Kidney (tissue), 14 donors: ENCODE data around the gene BRD8. TPM values are rescaled to one million over a fixed set of nuclear protein-coding genes. Genes with fewer than 3 reads are reported as not detected.

ENCODE experiments used
- DNase-seq, 5 donors: peaks; one replicate each; pipeline ENCODE4 v3.0.0-alpha.2; 2013 to 2020
- FAIRE-seq: peaks from 2 replicates; lab custom pipeline; 2012; peaks lifted over from hg19 to GRCh38; lab: Jason Lieb, UNC
- H3K27ac ChIP-seq, 2 donors: one replicate each; pipeline ENCODE4 v1.7.0; 2013; ENCODE audit warnings: low read depth in 2 of 2, low read length in 2 of 2, inconsistent platforms in 1 of 2
- H3K27me3 ChIP-seq: one replicate; pipeline ENCODE4 v1.7.1; 2013; ENCODE audit warnings: low read length, inconsistent platforms; ENCODE audit not compliant: control insufficient read depth, insufficient read depth
- H3K36me3 ChIP-seq, 3 donors: one replicate each; pipeline versions ENCODE4 v1.7.0 to v1.7.1; 2013; ENCODE audit warnings: low read length in 3 of 3, control low read depth in 1 of 3, inconsistent platforms in 1 of 3; ENCODE audit not compliant: insufficient read depth in 3 of 3, control insufficient read depth in 2 of 3
- H3K4me1 ChIP-seq, 3 donors: one replicate each; pipeline versions ENCODE4 v1.7.0 to v1.7.1; 2013; ENCODE audit warnings: low read length in 3 of 3, inconsistent platforms in 1 of 3, low read depth in 1 of 3; ENCODE audit not compliant: control insufficient read depth in 2 of 3, insufficient read depth in 2 of 3
- H3K4me3 ChIP-seq, 3 donors: one replicate each; pipeline versions ENCODE4 v1.7.0 to v1.8.1; 2013; ENCODE audit warnings: low read length in 3 of 3, control low read depth in 1 of 3, inconsistent platforms in 1 of 3
- H3K9ac ChIP-seq, 3 donors: one replicate each; pipeline versions ENCODE4 v1.7.0 to v1.7.1; 2013; ENCODE audit warnings: low read length in 3 of 3, control low read depth in 1 of 3, inconsistent platforms in 1 of 3
- H3K9me3 ChIP-seq, 3 donors: one replicate each; pipeline versions ENCODE4 v1.7.0 to v1.7.1; 2013; ENCODE audit warnings: low read length in 3 of 3, control low read depth in 1 of 3, inconsistent platforms in 1 of 3; ENCODE audit not compliant: control insufficient read depth in 2 of 3, insufficient read depth in 1 of 3
- intact Hi-C: fragments of 100-400 bp; cut with DNase I; formaldehyde crosslinking; loops from one replicate; pipeline ENCODE4 v1.11.1; 2022
- polyA plus RNA-seq: library from polyadenylated mRNA; stranded (reverse); fragments of 350-450 nt; fragmentation: Illumina TruSeq; extraction: RNeasy Lipid Tissue Mini Kit (QIAGEN cat#74804); gene quantifications from one replicate; pipeline ENCODE4 v1.2.3, GENCODE V29; 2014; ENCODE audit warnings: low read depth, low replicate concordance; ENCODE audit not compliant: insufficient read depth
- total RNA-seq: library from RNA; stranded (reverse); fragmentation: NEBNext Ultra II Directional; extraction: Animal tissue kit (Norgen Biotek cat#: 25700); gene quantifications from one replicate; pipeline ENCODE4 v1.2.1, GENCODE V29; 2021
- TF ChIP-seq, protein P1 (sequence below): IDR thresholded peaks from 3 replicates; pipeline ENCODE4 v1.5.1; 2012; ENCODE audit warnings: mild to moderate bottlenecking, moderate library complexity, borderline replicate concordance; ENCODE audit not compliant: insufficient read depth; ENCODE audit errors: extremely low read depth
- donor health status: control.
- donor health status: control.
- donor health status: control.
- donor health status: control.
- donor health status: control.
- donor health status: DM: yes; HTN: yes; CAD: no.
- donor health status: Normal renal cell carcinoma (clear cell type).

The BRD8 gene
- total and polyA plus RNA-seq, 2 donors from 2014 or later, result 32.1 to 54.5 TPM

DNA sequence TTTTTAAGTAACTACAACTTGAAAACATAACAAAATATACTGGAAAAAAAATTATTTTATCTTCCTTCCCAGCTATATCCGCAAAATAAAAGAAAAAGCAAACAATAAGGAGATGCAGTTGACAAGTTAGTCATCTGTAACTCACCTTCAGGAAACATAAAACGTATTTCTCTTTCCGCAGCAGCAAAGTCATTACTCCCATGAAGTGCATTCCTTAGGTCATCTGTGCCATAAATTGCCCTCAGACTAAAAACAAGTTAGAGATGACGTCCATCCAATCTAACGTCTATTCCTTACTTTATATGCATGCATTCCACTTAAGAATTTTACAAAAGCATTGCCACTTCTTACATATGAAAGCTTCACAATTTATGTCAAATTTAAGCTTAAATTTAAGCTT lies 50.1 kb downstream of the BRD8 start:
- H3K9ac ChIP-seq, result no peak overlapping the region
- peak in 1 of 5 donors; percentile 29 for DNase-seq
- H3K27ac ChIP-seq, result no peak overlapping the region
- H3K27me3 ChIP-seq, result no peaks in the 10 kb centered on the region
- H3K9me3 ChIP-seq, result no peaks in the 10 kb centered on the region
- TF ChIP-seq, protein P1, sequence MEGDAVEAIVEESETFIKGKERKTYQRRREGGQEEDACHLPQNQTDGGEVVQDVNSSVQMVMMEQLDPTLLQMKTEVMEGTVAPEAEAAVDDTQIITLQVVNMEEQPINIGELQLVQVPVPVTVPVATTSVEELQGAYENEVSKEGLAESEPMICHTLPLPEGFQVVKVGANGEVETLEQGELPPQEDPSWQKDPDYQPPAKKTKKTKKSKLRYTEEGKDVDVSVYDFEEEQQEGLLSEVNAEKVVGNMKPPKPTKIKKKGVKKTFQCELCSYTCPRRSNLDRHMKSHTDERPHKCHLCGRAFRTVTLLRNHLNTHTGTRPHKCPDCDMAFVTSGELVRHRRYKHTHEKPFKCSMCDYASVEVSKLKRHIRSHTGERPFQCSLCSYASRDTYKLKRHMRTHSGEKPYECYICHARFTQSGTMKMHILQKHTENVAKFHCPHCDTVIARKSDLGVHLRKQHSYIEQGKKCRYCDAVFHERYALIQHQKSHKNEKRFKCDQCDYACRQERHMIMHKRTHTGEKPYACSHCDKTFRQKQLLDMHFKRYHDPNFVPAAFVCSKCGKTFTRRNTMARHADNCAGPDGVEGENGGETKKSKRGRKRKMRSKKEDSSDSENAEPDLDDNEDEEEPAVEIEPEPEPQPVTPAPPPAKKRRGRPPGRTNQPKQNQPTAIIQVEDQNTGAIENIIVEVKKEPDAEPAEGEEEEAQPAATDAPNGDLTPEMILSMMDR, result no peak
- H3K36me3 ChIP-seq, result no peaks in the 10 kb centered on the region
- FAIRE-seq, result no peak
- H3K4me1 ChIP-seq, result no peaks in the 10 kb centered on the region
- intact Hi-C loops, result no loop called here
- no peak overlapping the region for H3K4me3 ChIP-seq

DNA sequence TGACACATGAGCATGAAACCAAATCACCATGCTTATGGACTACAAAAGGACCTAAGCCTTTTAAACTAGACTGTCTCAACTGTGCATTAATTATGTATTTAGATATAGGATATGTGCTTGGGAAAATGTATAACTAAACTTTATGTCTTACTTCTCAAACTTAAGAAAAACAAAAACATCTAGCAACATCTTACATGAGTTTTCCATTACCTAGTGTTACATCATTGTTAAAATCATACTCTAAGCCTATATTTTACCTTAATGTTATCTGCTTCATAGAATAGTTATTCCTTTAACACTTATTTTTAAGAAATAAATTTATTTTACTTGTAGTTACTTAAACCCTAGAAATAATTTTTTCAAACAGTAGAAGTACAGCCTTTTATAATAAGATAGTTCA lies 63.2 kb downstream of the BRD8 start:
- intact Hi-C loops, result no loop called here
- TF ChIP-seq, protein P1, result no peak
- no peak overlapping the region for H3K4me3 ChIP-seq

GRCh38 chr5:138111937-138112336 lies 66.5 kb downstream of the BRD8 start:
- Histone ChIP-seq H3K9me3 (no peaks in the 10 kb centered on the region), H3K4me1 (no peaks in the 10 kb centered on the region), H3K36me3 (no peaks in the 10 kb centered on the region), H3K4me3 (no peak overlapping the region), H3K27me3 (no peaks in the 10 kb centered on the region), H3K27ac (no peak overlapping the region), H3K9ac (no peak overlapping the region)
- intact Hi-C loops, result no loop called here
- FAIRE-seq, result no peak
- TF ChIP-seq, protein P1, result no peak
- DNase-seq, result no peak

More for the DNA sequence above, 63.2 kb downstream of the BRD8 start:
- no peak overlapping the region for H3K9ac ChIP-seq
- H3K27ac ChIP-seq, result no peak overlapping the region
- H3K27me3 ChIP-seq, result no peaks in the 10 kb centered on the region
- DNase-seq (no peak), FAIRE-seq (peak; percentile 3)
- H3K9me3 ChIP-seq, result no peaks in the 10 kb centered on the region
- H3K36me3 ChIP-seq, result no peaks in the 10 kb centered on the region
- no peaks in the 10 kb centered on the region for H3K4me1 ChIP-seq

DNA sequence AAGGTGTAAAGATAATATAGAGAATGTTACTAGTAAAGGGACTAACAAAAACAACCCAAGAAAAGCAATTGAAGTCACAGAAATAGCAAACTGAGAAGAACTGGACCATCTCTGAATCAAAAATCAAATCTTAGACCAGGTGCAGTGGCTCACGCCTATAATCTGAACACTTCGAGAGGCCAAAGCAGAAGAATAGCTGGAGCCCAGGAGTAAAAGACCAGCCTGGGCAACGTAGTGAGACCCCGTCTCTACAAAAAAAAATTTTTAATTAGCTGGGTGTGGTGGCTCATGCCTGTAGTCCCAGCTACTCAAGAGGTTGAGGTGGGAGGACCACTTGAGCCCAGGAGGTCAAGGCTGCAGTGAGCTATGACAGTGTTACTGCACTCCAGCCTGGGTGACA lies 67.2 kb downstream of the BRD8 start:
- H3K27ac ChIP-seq, result no peak overlapping the region
- TF ChIP-seq, protein P1, result no peak
- H3K36me3 ChIP-seq, result no peaks in the 10 kb centered on the region
- intact Hi-C loops, result no loop called here
- no peaks in the 10 kb centered on the region for H3K9me3 ChIP-seq
- H3K4me3 ChIP-seq, result no peak overlapping the region
- no peak for FAIRE-seq
- no peak overlapping the region for H3K9ac ChIP-seq
- no peak for DNase-seq
- H3K4me1 ChIP-seq, result no peaks in the 10 kb centered on the region
- no peaks in the 10 kb centered on the region for H3K27me3 ChIP-seq
